K562 (cell line): ENCODE results near the gene SIGLEC9. TPM values are rescaled to one million over a fixed set of nuclear protein-coding genes. Genes with fewer than 3 reads are reported as not detected.

Experiments
- HDAC8 ChIP-seq: fragments of 450-650 bp; IDR thresholded peaks from 2 replicates; pipeline ENCODE4 v1.6.1; 2016; ENCODE audit warnings: mild to moderate bottlenecking, missing genetic modification characterization, moderate library complexity, missing compliant biosample characterization
- MCM5 ChIP-seq: fragments of 450-650 bp; IDR thresholded peaks from 2 replicates; pipeline ENCODE4 v1.6.1; 2016; ENCODE audit warnings: low read depth
- MEF2A ChIP-seq: IDR thresholded peaks from 2 replicates; pipeline ENCODE4 v1.6.1; 2011; ENCODE audit warnings: low read depth, mild to moderate bottlenecking, low read length, moderate library complexity; ENCODE audit not compliant: control insufficient read depth
- SIRT6 ChIP-seq: IDR thresholded peaks from one replicate; pipeline ENCODE4 v1.6.1; 2012; ENCODE audit warnings: low read depth, mild to moderate bottlenecking, control low read depth, inconsistent platforms, low read length, moderate library complexity
- SIX5 ChIP-seq, 2 experiments: IDR thresholded peaks; 2 replicates each; pipeline ENCODE4 v1.6.1; 2011; ENCODE audit warnings: low read length in 2 of 2, borderline replicate concordance in 1 of 2, low read depth in 1 of 2, mild to moderate bottlenecking in 1 of 2, moderate library complexity in 1 of 2; ENCODE audit not compliant: insufficient read depth in 1 of 2
- SREBF1 ChIP-seq: fragments of 150-350 bp; IDR thresholded peaks from 2 replicates; pipeline ENCODE4 v1.6.1; 2014; ENCODE audit warnings: antibody characterized with exemption, low read depth, low read length, borderline replicate concordance
- TARDBP ChIP-seq: fragments of 450-650 bp; IDR thresholded peaks from 2 replicates; pipeline ENCODE4 v1.6.1; 2016
- TRIM28 ChIP-seq: fragments of 450-650 bp; IDR thresholded peaks from 2 replicates; pipeline ENCODE4 v1.6.1; 2017
- TSC22D4 ChIP-seq: fragments of 450-650 bp; IDR thresholded peaks from 2 replicates; pipeline ENCODE4 v1.6.1; 2016; ENCODE audit warnings: missing genetic modification characterization, missing biosample characterization, control low read depth
- ZNF217 ChIP-seq: sonication (generic); formaldehyde crosslinking; IDR thresholded peaks from 2 replicates; pipeline ENCODE4 v1.8.0; 2022; ENCODE audit warnings: mild to moderate bottlenecking, missing genetic modification reagents
- polyA plus RNA-seq, 8 experiments: library from polyadenylated mRNA; depleted of rRNA in 4 of 8; stranded (reverse) in 5 of 8; unstranded in 3 of 8; fragments of >200 nt; fragmentation: Nextera tagmentation in 2 of 8; fragmentation: Illumina TruSeq in 1 of 8; extraction: Ambion mirVana in 2 of 8; extraction: Trizol in 1 of 8; gene quantifications; 2 replicates each; pipeline versions ENCODE4 v1.2.1 to v1.2.3, GENCODE V29; 2011 to 2014; ENCODE audit warnings: inconsistent platforms in 1 of 8, missing spikeins in 1 of 8
- total RNA-seq, 7 experiments: library from RNA; depleted of rRNA in 6 of 7; stranded (reverse); fragments of >200 nt in 6 of 7; fragmentation: Illumina TruSeq in 2 of 7; extraction: Trizol in 2 of 7; gene quantifications; 2 replicates each; pipeline versions ENCODE4 v1.2.1 to v1.2.3, GENCODE V29; 2011 to 2021; ENCODE audit warnings: low replicate concordance in 1 of 7
- TF ChIP-seq, protein P1 (sequence below): sonication (generic); formaldehyde crosslinking; IDR thresholded peaks from 2 replicates; pipeline ENCODE4 v1.9.0; 2022; ENCODE audit warnings: mild to moderate bottlenecking, missing genetic modification reagents
- TF ChIP-seq, protein P2 (sequence below): fragments of 450-650 bp; IDR thresholded peaks from 2 replicates; pipeline ENCODE4 v1.6.1; 2016; ENCODE audit warnings: low read depth, mild to moderate bottlenecking, moderate library complexity
- TF ChIP-seq, protein P3 (sequence below): fragments of 200-600 bp; sonication (generic); IDR thresholded peaks from one replicate; pipeline ENCODE4 v1.6.1; 2012; ENCODE audit warnings: mild to moderate bottlenecking, low read depth, low read length, inconsistent platforms
- TF ChIP-seq, protein P4 (sequence below): sonication (generic); formaldehyde crosslinking; IDR thresholded peaks from 2 replicates; pipeline ENCODE4 v1.8.0; 2022; ENCODE audit warnings: missing genetic modification reagents, mild to moderate bottlenecking, moderate library complexity, borderline replicate concordance

The SIGLEC9 gene
- total and polyA plus RNA-seq, 9 of the 15 experiments (the other 6 are each of a cell fraction or from before 2014, with no cell fraction given) = 0.09 to 0.34 (median 0.22) TPM; not detected in 4

DNA sequence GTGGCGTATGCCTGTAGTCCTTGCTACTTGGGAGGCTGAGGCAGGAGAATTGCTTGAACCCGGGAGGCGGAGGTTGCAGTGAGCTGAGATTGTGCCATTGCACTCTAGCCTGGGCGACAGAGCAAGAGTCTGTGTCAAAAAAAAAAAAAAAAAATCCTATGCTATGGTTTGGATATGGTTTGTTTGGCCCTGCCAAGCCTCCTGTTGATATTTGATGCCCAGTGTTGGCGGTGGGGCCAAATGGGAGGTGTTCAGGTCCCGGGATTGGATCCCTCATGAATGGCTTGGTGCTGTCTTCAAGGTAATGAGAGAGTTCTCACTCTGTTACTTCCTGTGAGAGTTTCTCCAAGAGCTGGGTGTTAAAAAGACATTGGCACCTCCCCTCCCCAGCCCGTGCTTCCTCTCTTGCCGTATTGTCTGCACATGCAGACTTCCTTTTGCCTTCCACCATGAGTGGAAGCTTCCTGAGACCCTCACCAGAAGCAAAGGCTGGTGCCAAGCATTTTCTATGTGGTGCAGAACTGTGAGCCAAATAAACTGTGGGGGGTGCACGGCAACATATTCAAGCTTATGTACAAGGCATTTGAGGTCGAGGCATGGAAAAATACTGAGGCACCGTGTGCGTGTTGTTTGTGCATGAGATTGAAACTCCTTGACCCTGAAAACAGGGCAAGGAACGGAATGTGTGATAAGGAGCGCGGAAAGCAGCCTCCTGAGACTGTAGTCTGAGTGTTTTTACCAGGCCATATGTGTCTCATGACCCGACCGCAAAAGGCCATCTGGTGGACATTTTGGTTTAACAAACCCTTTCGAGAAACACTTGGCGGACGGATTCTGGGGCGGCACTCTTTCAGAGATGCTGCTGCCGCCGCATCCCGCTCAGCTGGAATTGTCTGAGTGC, 7.3 kb downstream of the SIGLEC9 start (continued):
- TF ChIP-seq TRIM28 (no peak), MEF2A (no peak), SIRT6 (no peak), SIX5 (IDR thresholded peaks at IDR 0.05; ENCODE audit: borderline replicate concordance in 1 of 2, insufficient read depth in 1 of 2, low read depth in 1 of 2, low read length in 2 of 2) (no peak), TARDBP (no peak), MCM5 (no peak), ZNF217 (CRISPR knock-in tag) (no peak), HDAC8 (tag) (no peak), TSC22D4 (tag) (no peak), SREBF1 (no peak)
- TF ChIP-seq, protein P1, sequence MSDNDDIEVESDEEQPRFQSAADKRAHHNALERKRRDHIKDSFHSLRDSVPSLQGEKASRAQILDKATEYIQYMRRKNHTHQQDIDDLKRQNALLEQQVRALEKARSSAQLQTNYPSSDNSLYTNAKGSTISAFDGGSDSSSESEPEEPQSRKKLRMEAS (CRISPR knock-in tag) = peak; percentile 54; the same call in 1 of the 2 replicates
- TF ChIP-seq, protein P2, sequence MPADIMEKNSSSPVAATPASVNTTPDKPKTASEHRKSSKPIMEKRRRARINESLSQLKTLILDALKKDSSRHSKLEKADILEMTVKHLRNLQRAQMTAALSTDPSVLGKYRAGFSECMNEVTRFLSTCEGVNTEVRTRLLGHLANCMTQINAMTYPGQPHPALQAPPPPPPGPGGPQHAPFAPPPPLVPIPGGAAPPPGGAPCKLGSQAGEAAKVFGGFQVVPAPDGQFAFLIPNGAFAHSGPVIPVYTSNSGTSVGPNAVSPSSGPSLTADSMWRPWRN = no peak; the same call in 1 of the 2 replicates
- TF ChIP-seq, protein P3, sequence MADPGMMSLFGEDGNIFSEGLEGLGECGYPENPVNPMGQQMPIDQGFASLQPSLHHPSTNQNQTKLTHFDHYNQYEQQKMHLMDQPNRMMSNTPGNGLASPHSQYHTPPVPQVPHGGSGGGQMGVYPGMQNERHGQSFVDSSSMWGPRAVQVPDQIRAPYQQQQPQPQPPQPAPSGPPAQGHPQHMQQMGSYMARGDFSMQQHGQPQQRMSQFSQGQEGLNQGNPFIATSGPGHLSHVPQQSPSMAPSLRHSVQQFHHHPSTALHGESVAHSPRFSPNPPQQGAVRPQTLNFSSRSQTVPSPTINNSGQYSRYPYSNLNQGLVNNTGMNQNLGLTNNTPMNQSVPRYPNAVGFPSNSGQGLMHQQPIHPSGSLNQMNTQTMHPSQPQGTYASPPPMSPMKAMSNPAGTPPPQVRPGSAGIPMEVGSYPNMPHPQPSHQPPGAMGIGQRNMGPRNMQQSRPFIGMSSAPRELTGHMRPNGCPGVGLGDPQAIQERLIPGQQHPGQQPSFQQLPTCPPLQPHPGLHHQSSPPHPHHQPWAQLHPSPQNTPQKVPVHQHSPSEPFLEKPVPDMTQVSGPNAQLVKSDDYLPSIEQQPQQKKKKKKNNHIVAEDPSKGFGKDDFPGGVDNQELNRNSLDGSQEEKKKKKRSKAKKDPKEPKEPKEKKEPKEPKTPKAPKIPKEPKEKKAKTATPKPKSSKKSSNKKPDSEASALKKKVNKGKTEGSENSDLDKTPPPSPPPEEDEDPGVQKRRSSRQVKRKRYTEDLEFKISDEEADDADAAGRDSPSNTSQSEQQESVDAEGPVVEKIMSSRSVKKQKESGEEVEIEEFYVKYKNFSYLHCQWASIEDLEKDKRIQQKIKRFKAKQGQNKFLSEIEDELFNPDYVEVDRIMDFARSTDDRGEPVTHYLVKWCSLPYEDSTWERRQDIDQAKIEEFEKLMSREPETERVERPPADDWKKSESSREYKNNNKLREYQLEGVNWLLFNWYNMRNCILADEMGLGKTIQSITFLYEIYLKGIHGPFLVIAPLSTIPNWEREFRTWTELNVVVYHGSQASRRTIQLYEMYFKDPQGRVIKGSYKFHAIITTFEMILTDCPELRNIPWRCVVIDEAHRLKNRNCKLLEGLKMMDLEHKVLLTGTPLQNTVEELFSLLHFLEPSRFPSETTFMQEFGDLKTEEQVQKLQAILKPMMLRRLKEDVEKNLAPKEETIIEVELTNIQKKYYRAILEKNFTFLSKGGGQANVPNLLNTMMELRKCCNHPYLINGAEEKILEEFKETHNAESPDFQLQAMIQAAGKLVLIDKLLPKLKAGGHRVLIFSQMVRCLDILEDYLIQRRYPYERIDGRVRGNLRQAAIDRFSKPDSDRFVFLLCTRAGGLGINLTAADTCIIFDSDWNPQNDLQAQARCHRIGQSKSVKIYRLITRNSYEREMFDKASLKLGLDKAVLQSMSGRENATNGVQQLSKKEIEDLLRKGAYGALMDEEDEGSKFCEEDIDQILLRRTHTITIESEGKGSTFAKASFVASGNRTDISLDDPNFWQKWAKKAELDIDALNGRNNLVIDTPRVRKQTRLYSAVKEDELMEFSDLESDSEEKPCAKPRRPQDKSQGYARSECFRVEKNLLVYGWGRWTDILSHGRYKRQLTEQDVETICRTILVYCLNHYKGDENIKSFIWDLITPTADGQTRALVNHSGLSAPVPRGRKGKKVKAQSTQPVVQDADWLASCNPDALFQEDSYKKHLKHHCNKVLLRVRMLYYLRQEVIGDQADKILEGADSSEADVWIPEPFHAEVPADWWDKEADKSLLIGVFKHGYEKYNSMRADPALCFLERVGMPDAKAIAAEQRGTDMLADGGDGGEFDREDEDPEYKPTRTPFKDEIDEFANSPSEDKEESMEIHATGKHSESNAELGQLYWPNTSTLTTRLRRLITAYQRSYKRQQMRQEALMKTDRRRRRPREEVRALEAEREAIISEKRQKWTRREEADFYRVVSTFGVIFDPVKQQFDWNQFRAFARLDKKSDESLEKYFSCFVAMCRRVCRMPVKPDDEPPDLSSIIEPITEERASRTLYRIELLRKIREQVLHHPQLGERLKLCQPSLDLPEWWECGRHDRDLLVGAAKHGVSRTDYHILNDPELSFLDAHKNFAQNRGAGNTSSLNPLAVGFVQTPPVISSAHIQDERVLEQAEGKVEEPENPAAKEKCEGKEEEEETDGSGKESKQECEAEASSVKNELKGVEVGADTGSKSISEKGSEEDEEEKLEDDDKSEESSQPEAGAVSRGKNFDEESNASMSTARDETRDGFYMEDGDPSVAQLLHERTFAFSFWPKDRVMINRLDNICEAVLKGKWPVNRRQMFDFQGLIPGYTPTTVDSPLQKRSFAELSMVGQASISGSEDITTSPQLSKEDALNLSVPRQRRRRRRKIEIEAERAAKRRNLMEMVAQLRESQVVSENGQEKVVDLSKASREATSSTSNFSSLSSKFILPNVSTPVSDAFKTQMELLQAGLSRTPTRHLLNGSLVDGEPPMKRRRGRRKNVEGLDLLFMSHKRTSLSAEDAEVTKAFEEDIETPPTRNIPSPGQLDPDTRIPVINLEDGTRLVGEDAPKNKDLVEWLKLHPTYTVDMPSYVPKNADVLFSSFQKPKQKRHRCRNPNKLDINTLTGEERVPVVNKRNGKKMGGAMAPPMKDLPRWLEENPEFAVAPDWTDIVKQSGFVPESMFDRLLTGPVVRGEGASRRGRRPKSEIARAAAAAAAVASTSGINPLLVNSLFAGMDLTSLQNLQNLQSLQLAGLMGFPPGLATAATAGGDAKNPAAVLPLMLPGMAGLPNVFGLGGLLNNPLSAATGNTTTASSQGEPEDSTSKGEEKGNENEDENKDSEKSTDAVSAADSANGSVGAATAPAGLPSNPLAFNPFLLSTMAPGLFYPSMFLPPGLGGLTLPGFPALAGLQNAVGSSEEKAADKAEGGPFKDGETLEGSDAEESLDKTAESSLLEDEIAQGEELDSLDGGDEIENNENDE = no peak
- TF ChIP-seq, protein P4, sequence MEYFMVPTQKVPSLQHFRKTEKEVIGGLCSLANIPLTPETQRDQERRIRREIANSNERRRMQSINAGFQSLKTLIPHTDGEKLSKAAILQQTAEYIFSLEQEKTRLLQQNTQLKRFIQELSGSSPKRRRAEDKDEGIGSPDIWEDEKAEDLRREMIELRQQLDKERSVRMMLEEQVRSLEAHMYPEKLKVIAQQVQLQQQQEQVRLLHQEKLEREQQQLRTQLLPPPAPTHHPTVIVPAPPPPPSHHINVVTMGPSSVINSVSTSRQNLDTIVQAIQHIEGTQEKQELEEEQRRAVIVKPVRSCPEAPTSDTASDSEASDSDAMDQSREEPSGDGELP = peak; percentile 84
